ENCODE measurements around the gene MICAL1. TPM values are rescaled to one million over a fixed set of nuclear protein-coding genes. Genes with fewer than 3 reads are reported as not detected.

Gene MICAL1
- total RNA-seq, 1 donor: 48.1 TPM

DNA sequence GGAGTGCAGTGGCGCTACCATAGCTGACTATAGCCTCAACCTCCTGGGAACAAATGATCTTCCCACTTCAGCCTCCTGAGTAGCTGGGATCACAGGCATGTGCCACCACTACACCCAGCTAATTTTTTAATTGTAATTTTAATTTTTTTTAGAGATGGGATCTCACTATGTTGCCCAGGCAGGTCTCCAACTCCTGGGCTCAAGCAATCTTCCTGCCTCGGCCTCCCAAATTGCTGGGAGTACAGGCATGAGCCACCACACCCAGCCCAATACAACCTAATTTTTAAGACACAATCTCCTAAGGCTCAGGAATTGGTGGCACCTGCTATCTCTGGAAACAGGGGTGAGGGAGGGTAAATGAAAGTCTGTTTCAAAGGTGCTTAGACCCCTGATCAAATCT is 21.6 kb upstream of the MICAL1 start:
- H3K4me3 ChIP-seq (ENCODE audit: low read depth, low read length): no peak overlapping the region
- no peak for DNase-seq (ENCODE audit: low read depth)
- TF ChIP-seq, protein P1, sequence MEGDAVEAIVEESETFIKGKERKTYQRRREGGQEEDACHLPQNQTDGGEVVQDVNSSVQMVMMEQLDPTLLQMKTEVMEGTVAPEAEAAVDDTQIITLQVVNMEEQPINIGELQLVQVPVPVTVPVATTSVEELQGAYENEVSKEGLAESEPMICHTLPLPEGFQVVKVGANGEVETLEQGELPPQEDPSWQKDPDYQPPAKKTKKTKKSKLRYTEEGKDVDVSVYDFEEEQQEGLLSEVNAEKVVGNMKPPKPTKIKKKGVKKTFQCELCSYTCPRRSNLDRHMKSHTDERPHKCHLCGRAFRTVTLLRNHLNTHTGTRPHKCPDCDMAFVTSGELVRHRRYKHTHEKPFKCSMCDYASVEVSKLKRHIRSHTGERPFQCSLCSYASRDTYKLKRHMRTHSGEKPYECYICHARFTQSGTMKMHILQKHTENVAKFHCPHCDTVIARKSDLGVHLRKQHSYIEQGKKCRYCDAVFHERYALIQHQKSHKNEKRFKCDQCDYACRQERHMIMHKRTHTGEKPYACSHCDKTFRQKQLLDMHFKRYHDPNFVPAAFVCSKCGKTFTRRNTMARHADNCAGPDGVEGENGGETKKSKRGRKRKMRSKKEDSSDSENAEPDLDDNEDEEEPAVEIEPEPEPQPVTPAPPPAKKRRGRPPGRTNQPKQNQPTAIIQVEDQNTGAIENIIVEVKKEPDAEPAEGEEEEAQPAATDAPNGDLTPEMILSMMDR (IDR thresholded peaks at IDR 0.05; ENCODE audit: insufficient read depth, low read length): no peak

DNA sequence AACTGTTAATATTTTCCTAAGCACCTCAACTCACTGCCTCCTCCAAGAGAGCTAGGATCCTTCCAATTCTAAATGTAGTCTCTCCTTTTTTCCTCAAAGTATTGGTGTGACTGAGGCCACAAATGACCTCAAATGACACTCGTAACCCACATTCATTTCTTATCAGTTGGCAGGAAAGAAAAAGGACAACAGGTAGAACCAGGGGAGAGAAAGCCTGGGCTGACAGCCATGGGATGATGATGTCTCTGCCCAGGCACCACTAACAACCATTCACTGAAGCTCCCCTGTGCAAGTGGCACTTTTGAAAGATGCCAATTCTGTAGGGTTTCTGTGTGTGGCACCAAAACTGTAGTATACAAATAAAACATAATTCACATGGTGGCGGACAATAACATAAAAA is 20.1 kb upstream of the MICAL1 start:
- no peak for DNase-seq (ENCODE audit: low read depth)
- TF ChIP-seq, protein P1 (IDR thresholded peaks at IDR 0.05; ENCODE audit: insufficient read depth, low read length): no peak
- no peak overlapping the region for H3K4me3 ChIP-seq (ENCODE audit: low read depth, low read length)

GRCh38 chr6:109474995-109475394 is 19.4 kb upstream of the MICAL1 start:
- H3K4me3 ChIP-seq (ENCODE audit: low read depth, low read length): no peak overlapping the region
- no peak for DNase-seq (ENCODE audit: low read depth)
- TF ChIP-seq, protein P1 (IDR thresholded peaks at IDR 0.05; ENCODE audit: insufficient read depth, low read length): no peak

DNA sequence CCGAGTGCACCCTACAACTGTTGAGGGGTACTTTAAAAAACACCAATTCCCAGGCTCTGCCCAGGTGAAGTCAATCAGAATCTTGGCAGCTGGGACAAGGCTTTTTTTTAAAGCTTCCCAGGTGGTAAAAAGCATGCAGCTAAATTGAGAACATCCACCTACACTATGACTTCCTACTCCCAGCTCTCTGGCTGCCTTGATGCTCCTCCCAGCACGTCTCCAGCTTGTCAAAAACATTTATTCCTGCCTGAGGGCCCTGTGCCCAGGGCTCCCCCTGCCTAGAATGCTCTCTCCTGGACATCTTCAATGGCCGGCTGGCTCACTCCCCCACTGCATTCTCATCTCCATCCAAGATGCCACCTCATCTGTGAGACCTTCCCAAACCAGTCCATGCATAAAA is 17.5 kb upstream of the MICAL1 start:
- TF ChIP-seq, protein P1 (IDR thresholded peaks at IDR 0.05; ENCODE audit: insufficient read depth, low read length): no peak
- DNase-seq (ENCODE audit: low read depth): no peak
- H3K4me3 ChIP-seq (ENCODE audit: low read depth, low read length): no peak overlapping the region

DNA sequence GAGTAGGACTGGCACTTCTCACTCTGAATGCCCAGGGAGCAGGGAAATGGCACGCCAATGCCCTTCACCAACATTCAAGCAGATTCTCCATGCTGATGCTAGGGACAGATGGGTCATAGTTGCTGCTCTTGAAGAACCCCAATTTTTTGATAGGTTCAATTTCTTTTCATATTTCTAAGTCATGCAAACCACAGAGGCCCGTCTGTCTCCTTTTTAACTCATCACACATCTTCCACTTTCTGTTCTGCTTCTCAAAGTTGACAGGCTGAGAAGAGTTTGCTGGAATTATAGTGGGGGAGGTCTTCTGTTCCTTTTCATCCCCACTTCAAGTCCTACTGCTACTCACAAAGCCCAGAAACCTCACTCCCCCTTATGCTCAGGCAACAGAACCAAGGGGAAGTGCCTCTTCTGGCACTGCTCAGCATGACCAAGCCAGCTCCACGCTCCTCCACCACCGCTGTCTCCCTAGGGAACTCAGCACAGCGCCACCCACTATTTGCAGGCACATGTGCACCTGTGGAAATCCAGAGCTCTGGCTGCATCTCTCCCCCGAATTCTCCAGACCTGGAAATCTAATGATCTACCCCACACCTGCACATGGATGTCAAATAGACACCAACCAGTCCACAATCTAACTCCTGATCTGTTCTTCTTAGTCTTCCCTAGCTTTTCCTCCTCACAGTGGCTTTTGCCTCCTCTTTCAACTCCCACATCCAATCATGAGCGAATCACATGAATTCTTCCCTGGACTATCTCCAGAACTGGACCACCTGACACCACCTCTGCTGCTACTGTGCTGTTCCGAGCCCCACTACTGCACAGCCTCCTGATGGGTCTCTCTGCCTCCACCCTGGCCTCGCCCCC is 16.8 kb upstream of the MICAL1 start:
- no peak overlapping the region for H3K4me3 ChIP-seq (ENCODE audit: low read depth, low read length)
- no peak for DNase-seq (ENCODE audit: low read depth)
- TF ChIP-seq, protein P1 (IDR thresholded peaks at IDR 0.05; ENCODE audit: insufficient read depth, low read length): no peak

DNA sequence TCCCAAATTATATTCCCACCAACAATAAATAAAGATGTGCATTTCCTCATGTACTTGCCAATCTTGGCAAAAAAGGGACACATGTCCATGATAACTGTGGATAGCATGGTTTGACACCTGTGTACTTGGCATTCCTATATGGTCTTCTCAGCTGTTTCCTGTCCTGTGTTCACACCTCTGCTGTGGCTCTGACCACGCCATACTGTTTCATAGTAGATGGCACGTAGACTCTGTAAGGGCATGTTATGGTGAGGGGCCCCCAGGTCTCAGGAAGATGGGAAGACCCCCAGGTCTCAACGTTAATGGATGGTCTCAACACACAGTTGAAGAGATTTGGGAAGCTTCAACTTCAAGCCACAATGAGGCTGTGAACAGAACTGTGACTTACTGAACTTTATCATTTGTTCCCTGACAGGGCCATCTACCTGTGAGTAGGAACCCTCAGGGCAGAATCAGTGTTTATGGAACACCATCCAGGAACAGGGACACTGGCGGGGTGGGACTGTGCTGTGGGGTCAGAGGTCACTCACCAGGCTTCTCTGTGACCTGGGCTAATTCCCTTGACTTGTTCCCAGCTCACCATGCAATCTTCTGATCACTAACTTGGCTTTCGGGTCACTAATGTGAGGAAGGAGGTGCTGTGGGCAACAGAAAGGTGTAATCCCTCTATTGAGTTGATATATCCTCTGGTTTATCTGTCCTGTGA is 15.7 kb upstream of the MICAL1 start:
- no peak overlapping the region for H3K4me3 ChIP-seq (ENCODE audit: low read depth, low read length)
- TF ChIP-seq, protein P1 (IDR thresholded peaks at IDR 0.05; ENCODE audit: insufficient read depth, low read length): no peak
- DNase-seq (ENCODE audit: low read depth): no peak

Measured in fibroblast of the aortic adventitia (primary cell).